ENCODE results near the gene PLXNA2.
A peak's percentile ranks its signal among the peaks of the same experiment; 100 is the strongest.

PLXNA2 gene

DNA sequence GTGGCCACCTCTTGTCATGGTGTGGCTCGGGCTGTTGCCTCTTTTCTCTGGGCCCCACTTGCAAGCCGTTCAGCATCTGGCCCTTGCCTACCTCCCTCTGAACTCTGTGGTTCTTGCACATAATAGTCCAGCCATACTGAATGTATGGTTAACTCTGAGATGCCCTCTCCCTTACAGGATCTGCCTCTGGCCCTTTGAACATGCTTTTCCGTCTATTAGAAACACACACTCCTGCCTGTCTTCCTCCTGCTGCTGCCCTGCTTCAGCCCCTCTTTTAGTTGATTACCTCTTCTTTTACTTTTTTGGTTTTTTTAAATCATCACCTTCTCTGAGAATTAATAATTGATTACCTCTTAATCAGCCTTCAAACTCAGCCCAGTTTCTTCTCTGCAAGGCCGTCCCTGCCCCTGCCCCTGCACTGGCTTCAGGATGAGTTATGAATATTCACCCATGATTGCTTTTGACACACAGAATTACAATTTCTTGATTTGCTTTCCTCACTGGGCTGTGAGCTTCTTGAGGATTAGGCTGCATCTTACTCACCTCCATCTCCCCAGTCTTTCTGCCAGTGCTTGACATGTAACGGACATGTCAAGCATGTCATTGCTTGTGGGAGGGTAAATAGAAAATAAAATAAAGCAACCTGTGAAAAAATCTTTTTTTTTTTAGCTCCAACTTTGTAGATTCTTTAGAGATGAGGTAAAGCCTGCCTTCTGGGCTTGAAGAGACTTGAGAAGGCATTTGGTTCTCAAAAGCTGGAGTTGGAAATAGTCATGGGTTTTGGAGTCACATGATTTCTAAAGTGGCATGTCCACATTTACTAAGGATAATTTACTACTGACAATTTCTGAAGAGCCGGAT, 158.3 kb downstream of the PLXNA2 start:
- no peak for DNase-seq (ENCODE audit: low spot score)

DNA sequence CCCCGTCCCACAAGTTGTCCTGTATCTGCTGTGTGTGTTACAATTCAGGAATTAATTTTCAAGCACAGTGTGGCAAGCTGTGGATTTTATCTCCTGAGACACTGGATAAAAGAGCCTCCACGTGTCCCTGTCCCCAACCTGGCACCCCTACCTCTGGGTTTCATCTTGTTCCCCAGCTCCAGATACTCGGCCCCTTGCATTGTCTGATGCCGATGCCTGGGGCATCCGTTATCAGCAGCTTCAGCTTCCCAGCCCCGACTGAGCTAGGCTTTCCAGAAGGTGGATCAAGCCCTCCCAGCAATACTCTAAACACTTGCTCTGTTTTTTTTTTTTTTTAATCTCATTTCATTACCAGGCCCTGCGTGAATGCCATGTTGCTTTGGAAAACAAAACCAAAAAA, 159.4 kb downstream of the PLXNA2 start:
- DNase-seq (ENCODE audit: low spot score) = no peak

DNA sequence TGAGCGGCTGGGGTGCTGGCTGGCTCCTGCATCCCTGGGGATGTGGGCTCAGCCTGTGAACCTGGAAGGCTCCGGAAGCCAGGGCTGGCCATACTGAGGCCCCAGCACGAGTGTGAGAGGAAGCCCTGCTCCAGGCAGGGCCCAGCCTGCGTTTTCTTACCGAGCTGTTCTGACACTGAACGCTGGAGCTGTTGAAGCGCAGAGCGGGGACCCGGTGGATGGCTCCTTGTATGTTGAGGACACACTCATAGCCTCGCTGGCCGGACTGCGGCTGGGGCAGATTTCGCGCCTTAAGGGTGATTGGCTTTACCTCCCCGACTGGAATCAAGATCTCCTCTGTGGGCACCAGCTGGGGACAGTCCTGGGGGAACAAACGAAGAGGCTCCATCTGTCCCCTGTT, 160.0 kb downstream of the PLXNA2 start:
- no peak for DNase-seq (ENCODE audit: low spot score)

DNA sequence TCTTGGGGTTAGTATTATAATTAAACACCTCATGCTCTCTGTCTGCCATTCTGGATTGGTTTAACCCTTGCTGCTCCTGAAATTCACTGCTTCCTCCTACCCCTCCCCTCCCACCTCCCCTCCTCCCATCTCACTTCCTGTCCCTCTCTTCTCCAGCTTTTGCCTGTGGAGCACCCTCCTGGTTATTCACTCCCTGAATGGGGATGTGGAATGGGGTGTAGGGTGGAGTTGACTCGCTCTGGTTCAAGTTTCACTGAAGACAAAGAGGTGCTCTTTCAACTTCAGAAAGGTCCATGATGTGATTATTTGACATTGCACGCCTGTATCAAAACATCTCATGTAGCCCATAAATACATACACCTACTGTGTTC, 160.5 kb downstream of the PLXNA2 start:
- DNase-seq (ENCODE audit: low spot score) = no peak

DNA sequence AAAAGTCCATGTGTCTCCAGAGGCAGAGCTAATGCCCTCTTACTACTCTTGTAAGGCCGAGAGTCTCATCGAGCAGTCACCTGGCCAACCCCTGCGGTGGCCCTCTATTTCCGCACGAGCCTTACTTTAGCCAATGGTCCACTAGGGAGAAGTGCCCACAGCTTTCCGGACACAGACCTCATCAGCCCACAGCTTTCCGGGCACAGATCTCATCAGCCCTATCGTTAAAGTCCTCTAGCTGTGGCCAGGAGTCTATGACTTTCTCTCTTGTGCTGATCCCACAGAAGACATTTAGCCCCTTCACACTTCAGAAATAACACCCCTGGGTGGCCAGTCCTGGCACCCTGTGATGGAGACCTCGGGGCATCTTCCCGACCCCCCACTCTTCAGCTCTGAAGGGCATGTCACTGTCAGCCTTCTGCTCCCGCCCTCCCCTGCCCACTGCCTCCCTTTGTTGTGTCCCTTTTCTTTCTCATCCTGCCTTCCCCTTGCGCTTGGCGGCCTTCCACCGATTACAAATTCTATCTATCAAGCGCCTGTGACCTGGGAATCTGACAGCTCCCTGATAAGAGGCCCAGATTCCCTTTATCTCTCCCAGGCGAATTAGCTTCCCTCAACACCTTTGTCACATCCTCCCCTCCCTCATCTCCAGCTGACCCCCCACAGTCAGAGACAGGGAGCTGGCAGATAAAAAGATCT, 161.0 kb downstream of the PLXNA2 start:
- DNase-seq (ENCODE audit: low spot score) = no peak

DNA sequence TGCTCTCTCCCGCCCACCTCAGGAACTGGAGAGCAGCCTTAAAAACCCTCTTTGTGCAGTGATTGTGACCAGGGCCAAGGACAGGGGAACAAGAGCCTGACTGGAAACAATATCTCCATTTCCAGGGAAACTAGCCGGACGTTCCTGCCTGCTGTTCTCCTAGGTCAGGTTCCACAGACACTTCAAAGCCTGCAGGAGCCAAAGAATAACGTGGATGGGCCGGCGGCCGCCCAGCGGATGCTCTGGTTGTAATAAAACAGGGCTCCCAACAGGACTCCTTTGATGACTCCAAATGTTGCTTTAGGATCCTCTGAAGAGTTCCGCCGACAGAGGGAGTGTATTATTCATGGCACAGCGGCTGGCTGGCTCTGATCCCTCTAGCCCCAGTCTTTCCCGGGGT, 162.2 kb downstream of the PLXNA2 start:
- DNase-seq (ENCODE audit: low spot score) = peak; percentile 26

DNA sequence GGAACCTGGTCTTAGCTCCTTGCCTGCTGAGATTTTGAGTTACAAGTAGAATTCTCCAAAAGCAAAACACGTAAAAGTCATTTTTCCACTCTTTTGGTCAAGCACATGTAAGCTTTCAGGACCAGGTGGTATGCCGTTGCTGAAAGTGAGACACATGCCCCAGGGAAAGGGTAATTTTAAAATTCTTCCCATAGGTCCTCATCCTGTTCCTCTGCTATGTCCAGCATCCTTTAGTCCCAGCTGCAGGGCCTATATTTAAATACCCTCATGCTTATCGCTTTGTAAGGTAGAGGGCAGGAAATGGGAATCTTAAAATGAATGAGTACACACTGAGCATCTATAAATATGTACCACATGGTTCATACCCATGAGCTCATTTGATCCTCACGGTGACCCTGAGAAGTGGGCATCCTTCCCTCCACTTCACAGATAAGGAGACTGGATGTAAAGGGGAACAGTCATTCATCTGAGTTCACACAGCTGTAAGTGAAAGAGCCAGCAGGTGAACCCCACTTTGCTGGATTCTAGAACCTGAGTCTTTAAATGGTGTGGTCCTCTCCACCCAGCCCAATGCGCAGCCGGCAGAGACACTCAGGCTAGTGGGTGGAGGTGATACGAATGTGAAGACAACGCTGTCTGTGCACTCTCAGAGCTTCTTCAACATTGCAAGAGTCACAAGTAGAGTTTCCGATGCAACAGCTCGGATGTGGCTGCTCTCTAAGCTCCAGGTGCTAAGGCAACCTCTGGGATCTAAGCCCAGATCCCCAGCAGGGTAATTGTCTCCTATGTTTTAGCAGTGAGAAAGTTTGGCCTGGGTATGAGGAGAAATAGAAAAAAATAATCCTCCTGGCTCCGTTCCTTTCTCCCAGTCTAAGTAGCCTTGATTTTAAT, 163.5 kb downstream of the PLXNA2 start:
- no peak for DNase-seq (ENCODE audit: low spot score)

DNA sequence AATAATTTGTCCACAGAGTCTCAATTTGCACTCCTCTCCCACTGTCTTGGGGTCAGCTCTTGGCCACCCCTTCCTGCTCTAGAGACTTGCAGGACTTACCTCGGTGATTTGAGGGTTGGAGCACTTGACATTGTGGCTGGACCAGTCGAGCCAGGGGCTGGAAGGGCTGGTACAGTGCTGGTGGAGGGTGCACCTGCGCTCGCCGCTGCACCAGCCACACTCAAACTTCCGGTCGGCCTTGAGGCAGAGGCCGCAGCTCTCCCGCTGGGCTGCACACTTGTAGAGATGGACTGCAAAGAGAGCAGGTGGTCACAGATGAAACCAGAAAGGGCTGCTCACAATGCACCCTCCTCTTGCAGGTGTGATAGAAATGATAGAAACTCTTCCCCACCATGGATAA, 165.0 kb downstream of the PLXNA2 start:
- no peak for DNase-seq (ENCODE audit: low spot score)

DNA sequence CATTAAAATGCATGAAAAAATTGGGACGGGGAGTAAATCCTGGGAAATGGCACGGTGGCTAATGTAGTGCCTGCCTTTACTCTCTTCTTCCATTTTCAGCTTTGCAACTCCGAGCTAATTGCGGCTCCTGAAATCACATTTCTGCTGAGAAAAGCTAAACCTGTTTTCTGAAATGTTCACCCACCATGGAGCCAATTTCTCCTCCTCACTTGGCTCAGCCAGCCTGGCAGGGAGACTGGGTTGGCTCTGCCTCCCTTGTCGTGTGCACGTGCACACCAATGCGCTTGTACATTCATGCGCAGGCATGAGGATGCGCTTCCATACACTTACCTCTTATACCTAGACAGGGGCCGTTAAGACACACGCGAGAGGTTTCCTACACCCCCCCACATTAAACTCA, 165.4 kb downstream of the PLXNA2 start:
- DNase-seq (ENCODE audit: low spot score) = no peak

DNA sequence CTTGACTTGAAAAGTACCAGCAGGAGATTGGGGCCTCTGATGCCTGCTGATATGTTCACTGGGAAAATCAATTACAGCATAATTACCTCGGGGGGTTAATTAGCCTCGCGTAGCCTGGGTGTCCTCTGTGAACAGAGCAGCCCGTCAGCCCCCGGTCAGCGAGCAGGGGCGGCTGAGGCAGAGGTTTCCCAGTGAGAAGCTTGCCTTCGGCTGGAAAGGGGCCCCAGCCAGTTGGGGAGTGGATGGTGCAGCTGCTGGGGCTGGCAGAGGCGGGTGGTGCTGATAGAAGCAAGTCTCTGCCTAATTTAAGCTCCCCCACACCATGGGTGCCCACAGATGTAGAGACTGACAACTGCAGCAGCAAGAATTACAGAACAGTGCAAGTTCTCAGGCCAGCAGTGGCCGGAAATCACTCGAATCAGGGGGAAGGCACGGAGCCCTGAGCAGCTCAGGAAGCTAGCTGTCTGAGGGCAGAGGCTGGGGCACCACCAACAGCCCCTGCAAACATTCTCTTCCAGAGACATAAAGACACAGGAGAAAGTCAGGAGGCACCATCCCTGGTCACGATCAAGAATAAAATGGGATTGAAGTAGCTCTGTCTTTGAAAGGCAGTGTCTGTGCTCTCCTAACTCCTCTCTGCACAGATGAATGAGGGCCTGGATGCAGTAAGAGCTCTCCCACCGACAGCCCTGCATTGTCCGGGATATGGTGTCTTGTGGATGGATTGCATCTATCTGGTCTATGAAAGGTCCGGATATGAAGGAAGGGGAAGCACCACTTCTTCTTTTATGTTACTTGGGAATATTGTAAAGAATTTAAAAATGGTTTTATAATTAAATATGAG, 166.7 kb downstream of the PLXNA2 start:
- DNase-seq (ENCODE audit: low spot score) = no peak

DNA sequence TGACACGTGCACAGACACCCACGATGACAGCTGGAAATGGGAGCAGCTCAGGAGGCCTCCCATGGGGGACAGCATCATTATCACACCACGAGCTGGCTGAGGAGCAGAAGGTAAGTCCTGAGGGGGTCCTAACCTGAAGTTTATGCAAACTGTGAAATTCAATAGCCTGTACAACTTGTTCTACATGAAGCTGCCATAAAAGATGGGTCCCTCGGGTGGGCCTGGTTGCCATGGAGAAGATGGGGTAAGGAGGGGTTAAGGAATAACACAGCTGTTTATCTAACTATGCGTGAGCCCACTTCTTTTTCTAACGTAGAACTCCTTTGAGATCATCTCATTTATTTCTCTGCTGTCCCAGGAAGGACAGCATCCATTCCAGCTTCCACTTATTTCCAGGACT, 169.8 kb downstream of the PLXNA2 start:
- no peak for DNase-seq (ENCODE audit: low spot score)

DNA sequence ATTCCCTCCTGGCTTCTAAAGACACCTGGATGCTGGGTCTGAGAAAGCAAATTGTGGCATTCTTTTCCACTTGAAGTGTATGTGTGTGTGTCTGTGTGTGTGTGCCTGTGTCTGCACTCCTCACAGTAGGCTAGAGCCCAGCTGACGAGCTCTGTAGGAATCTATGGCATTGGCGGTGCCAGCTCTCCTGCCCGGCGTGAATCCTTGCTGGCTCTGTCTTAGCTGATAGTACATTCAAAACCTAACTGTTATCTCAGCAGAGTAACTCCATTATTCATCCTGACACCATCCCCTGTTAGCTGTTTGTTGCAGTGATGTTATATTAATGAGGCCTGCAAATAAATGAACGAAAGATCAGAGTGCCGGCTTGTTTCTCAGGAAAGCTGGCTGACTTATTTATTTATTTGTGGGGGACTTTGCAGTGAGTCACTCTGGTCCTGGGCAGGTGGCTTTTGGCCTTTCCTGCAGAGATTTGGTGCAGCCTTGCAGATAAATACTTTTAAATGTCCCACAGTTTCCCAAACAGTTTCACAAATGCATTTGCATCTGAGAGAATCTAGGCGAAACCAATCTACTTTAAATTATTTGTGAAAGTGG, 172.7 kb downstream of the PLXNA2 start:
- no peak for DNase-seq (ENCODE audit: low spot score)

DNA sequence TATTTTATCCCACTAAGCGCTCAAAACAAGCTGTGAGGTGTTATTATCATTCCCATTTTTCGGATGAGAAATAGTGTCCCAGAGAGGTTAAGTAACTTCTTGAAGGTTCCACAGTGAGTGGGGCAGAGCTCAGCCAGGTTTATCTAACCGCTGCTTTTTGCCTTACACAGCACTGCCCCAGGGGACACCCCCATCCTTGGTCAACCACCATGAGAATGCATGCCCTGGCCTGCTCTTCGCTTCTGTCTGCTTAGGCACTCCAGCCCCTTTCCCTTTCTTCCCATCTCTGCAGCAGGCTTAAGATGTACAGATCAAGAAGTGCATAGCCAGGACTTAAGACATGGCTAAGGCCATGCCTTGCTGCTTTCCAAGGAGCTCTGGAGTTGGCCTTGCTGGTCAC, 174.3 kb downstream of the PLXNA2 start:
- DNase-seq (ENCODE audit: low spot score) = no peak

DNA sequence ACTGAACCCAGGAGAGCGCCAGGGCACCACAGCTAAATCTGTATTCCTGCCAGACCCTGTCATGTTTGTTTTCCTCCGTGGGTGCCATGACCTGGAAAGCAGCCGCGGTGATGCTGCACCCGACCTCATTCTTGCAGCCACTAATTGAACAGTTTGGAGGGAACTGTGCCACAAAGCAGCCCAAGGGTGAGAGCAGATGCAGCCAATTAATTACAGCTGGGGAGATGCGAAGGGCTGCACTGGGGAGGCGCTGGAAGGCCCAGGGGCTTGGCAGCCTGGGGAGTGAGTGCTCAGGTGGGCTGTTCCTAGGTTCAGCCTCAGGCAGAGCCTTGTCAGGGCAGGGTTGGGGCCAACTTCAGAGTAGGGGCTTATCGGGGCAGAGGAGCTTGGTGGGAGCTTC, 174.9 kb downstream of the PLXNA2 start:
- DNase-seq (ENCODE audit: low spot score) = no peak

DNA sequence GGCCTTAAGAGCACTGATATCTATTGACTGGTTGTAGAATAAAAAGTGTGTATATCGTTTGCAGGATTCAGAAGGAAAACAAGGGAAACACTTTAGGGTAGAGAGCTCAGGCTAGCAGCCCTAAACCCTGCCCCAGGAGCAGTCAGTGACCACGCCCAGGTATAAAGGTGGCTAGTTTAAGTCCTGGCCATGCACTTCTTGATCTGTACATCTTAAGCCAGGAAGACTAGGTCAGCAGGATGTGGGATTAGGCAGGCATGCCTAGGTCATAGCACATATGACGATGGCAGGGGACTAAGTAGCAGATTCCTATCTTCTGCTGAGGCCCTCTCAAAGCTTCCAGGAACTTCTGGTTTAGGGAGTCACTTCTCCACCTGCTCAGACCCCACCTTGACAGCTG, 175.3 kb downstream of the PLXNA2 start:
- DNase-seq (ENCODE audit: low spot score) = no peak

DNA sequence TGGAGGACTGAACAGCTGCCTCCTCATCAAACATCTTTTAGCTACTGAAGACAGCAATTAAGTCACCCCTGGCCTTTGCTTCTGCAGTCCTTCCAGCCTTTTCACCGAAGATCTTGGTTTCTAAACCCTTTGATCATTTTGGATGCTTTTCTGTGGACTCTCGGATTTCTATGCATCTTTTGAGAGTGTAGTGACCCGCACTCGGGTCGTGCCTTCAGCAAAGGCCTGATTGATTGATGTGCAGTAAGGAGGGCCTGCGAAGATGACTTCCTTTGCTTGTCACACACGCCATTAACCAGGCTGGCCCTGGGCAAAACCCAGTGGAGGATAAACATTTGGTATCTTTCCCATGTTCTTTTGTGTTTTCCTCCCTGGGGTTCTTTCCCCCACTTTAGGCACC, 175.8 kb downstream of the PLXNA2 start:
- no peak for DNase-seq (ENCODE audit: low spot score)

DNA sequence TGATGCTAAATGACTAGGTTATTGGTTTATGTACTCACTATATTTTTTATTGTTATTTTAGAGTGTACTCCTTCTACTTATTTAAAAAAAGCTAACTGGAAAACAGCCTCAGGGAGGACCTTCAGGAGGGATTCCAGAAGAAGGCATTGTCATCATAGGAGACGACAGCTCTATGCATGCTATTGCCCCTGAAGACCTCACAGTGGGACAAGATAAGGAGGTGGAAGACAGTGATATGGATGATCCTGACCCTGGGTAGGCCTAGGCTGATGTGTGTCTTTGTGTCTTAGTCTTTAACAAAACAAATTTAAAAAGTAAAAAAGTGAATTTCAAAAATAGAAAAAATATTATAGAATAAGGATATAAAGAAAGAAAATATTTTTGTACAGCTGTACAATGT, 177.6 kb downstream of the PLXNA2 start:
- DNase-seq (ENCODE audit: low spot score) = no peak

DNA sequence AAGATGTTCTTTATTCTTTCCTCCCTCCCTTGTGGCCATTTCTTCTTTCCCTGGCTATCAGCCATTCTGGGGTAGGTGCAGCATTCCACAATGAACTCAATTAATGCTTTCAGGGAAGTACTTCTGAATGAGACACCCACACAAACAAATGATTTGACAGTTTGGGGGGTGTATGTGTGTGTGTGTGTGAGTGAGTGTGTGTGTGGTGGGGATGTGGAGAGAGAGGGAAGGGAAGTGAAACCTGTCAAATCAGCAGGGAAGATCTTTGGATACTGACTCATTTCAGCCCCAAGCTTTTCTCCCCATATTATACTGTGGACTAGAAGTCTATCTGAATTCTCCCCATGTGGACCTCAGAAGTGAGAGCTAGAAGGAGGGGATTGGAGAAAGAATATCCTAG, 178.3 kb downstream of the PLXNA2 start:
- DNase-seq (ENCODE audit: low spot score) = no peak

DNA sequence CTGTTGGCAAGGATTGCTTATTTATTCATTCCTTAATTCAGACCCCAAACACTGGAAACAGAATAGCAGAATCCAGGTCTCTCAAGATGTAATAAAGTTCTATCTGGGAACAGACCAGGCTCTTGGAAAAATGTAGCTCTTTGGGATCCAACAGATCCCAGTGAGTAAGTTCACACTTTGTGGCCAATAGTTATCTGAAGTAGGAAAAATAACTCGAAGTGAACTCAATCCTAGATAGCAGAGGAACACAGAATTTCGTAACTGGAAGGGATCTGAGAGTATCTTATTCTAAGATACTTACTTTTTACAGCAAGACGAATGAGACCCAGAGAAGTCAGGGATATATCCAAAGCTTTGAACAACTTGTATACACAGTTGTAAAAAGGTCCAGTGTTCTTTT, 182.6 kb downstream of the PLXNA2 start:
- DNase-seq (ENCODE audit: low spot score) = no peak

DNA sequence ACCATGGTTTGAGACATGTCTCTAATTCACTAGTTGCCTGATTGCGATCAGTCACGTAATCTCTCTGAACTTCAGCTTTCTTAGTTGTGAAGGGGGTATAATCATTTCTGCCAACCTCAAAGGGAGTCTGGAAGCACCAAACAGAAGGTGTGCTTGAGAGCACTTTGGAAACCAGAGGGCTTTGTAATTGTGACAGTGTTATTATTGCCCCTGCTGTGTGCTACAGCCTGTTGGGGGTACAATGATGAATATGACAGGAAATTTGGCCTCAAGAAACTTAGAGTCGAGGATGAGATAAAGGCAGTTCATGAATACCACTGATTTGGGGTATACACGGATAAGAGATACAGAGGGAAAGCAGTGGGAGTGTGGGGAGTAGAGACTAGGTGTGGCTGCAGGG, 183.1 kb downstream of the PLXNA2 start:
- no peak for DNase-seq (ENCODE audit: low spot score)

DNA sequence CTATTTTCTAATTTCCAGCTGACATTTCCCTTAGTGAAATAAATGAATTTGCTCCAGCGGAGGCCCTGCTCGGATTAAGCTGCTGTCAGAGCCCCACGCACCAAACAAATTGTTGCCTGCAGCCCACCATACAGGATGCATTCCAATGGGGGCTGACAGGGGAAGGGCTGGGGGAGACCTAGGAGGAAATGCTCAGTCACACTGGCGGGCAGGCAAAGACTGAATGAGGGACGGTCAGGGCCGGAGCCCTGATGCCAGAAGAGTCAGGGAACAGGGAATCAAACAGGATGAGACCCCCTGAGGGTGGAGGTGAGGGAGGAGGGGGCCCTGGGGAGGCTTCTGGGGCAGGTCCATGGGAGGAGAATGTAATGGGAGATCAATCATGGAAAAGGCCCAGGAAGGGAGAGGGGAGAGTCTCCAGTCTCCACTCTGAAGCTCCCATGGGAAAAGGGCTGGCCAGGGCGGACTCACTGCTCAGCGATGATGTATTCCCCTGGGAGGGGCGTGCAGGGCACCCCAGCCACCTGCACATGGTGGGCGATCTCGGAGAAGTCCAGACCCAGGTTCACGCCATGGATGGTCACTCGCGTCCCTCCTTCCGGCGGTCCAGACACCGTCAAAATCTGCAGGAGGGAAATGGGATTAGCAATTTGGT, 183.8 kb downstream of the PLXNA2 start:
- no peak for DNase-seq (ENCODE audit: low spot score)
